ENCODE measurements around the gene NAT10.

The NAT10 gene

DNA sequence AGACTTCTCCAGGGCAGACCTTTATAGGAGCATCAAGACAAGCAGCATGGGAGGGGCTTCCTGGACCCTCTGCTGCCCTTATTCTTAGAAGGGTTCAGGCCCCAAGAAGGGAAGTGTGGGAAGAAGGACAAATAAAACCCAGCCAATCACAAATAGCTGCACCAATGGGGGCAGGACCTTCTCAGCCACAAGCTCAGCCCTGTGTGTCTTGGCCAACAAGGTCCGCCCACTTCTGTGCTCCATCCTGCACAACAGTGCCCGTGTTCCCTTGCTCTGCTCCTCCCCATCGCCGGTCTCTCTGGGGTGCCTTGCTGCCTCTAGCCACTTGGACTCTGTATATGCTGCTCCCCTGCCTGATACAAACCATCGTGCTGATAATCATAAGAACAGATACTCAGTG, 86.1 kb downstream of the NAT10 start:
- no peak for FAIRE-seq

DNA sequence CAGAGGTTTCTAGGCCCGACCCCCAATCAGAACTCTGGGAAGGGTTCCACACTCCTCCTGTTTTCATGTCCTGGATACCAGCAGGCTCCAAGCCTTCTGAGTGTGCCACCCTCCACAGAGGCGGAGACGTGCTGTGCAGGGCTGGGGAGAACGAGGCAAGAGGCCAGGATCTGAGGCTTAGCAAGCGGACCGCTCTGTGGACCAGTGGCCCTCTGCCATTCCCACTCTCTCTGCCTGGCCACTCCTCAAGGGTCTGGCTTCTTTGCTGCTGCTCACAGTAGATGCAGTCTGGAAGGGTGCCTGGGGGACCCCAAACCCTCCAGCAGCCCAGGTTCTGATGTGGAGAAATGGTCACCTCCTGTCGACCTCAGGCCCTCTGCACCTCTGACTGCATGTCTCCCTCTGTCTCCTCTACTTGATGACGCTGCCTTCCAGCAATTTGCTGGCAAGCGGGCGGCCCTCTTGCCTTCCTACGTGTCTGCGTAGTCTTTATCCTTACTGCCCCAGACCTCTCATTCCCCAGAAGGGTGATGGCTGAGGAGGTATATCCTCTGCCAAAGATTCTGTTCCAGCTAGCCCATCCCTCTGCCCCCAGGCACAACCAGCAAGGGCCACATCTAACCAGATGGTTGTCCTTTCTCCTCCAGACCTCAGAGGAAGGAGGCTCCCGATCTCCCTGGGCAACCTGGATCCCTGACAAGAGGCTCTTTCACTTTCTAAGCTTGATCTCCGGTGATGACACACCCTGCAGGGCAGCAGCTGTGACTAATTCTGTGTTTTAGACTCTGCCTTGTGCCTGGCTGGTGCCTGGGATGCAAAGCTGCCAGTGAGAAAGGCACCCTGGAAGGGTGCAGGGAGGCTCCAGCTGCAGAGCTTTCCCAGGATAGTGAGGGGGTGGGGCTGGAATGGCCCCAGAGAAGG, 87.3 kb downstream of the NAT10 start:
- no peak for FAIRE-seq

DNA sequence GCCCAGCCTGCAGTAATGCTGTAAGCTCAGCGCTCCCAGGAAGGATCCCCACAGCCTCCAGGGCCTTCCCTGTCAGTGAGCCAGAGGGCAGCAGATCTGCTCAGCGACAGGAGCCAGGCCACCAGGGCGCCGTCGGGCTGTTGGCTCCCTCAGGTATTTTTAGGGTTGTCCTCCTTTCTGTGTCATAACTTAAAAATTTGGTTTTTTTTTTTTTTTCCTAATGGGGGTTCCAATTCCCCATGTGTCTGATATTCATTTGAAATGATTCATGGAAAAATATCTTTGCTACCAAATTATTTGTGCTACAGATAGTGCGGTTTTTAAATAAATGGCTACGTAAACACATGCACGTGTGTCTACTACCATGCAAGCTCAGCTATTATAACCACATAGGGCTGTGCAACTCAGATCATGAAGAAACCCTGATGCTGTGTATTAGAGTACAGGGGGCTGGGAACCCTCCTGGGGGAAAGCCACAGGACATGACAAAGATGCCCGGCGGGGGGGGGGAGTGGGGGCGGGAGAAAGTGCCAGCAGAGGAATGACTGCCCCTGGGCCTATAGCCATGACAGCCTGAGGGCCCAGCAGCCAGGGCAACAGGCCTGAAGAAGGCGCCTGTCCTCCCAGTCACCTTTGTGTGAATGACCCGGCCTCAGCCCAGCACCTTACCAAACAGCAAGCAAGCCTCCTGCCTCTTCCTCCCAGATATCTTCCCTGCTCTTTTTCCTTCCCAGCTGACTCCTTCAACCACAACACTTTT, 89.3 kb downstream of the NAT10 start:
- no peak for FAIRE-seq

All from colon (tissue), 2 donors.